Retinal pigment epithelial cell (primary cell): Measurements from ENCODE around the gene FAM117A.

Source experiments
- DNase-seq: peaks from one replicate; pipeline ENCODE4 v3.0.0-alpha.2; 2010; ENCODE audit warnings: low read depth
- H3K4me3 ChIP-seq: 2 replicates; pipeline ENCODE4 v1.5.1; 2011; ENCODE audit warnings: mild to moderate bottlenecking, low read length, control low read depth, moderate library complexity
- CTCF ChIP-seq: conservative IDR thresholded peaks from 2 replicates; pipeline ENCODE4 v1.5.1; 2011; ENCODE audit warnings: low read depth, low read length, control low read depth, inconsistent platforms

The FAM117A gene

GRCh38 chr17:49707246-49707607 lies 56.7 kb downstream of the FAM117A start:
- H3K4me3 ChIP-seq = peak overlapping the region; percentile 97
- DNase-seq = no peak
- peak; percentile 11 for TF ChIP-seq CTCF

GRCh38 chr17:49705254-49705653 lies 58.7 kb downstream of the FAM117A start:
- H3K4me3 ChIP-seq = no peak overlapping the region
- no peak for TF ChIP-seq CTCF
- DNase-seq = no peak

- H3K4me3 ChIP-seq = no peak overlapping the region
- TF ChIP-seq CTCF = peak; percentile 58
- peak; percentile 9 for DNase-seq
Measured at GRCh38 chr17:49703557-49704277, 60.2 kb downstream of the FAM117A start.

DNA sequence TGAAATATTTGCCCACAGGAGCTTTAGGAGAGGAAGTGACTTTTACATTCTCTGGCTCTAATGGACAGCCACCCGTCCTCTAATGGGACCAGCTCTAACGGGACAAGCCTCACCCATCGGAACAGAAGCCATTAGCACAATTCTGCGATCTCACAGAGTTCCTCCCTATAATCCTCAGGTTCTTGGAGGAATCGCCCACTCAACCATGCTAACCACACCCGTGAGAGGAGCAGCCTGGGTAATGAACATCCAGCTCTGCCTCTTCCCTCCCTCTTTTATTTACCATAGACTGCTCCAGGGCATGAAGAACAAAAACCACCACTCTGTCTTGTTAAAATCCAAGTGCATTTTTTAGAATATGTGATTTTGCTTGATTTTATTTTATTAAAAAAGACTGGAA lies 63.0 kb downstream of the FAM117A start:
- no peak for DNase-seq

DNA sequence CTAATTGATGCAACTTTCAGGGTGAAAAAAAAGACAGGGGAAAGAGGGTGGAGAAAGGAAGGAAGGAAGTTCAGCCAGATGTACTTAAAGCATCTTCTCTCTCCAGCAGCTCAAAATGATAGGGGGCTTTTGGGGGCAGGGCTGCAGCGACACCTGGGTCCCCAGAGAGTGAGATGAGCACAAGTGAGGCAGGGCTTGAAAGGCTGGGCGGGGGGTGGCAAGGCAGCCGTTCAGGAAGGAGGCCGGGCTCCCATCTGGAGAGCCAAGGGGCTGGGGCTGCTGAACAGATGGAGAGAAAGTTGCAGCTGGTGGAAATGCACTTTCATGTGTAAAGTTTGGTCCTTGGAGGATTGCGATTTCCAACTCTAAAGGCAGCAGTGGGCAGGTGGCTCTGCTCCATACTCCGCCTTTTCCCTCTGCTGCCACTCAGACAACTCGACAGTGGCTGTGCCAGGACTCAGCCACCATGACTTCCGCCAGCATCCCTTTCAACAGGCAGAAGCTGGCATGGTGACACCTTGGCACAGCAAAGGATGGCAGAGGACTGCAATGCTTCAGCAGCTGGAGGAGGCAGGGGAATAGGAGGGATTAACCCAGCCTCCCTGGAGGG lies 63.9 kb downstream of the FAM117A start:
- DNase-seq = no peak

More for the DNA sequence above, 63.0 kb downstream of the FAM117A start:
- no peak overlapping the region for H3K4me3 ChIP-seq
- TF ChIP-seq CTCF = no peak

GRCh38 chr17:49698005-49698404 lies 65.9 kb downstream of the FAM117A start:
- TF ChIP-seq CTCF = no peak
- DNase-seq = no peak
- H3K4me3 ChIP-seq = no peak overlapping the region

More for the DNA sequence above, 63.9 kb downstream of the FAM117A start:
- H3K4me3 ChIP-seq = no peak overlapping the region
- TF ChIP-seq CTCF = no peak

GRCh38 chr17:49696233-49696761 lies 67.6 kb downstream of the FAM117A start:
- no peak for TF ChIP-seq CTCF
- DNase-seq = no peak
- H3K4me3 ChIP-seq = no peak overlapping the region
